Ecto neural progenitor cell (in vitro differentiated cells): Measurements from ENCODE around the gene IL10RA.

Experiments used
- DNase-seq: peaks from one replicate; pipeline ENCODE4 v3.0.0-alpha.2; 2018; ENCODE audit warnings: low spot score

IL10RA gene

DNA sequence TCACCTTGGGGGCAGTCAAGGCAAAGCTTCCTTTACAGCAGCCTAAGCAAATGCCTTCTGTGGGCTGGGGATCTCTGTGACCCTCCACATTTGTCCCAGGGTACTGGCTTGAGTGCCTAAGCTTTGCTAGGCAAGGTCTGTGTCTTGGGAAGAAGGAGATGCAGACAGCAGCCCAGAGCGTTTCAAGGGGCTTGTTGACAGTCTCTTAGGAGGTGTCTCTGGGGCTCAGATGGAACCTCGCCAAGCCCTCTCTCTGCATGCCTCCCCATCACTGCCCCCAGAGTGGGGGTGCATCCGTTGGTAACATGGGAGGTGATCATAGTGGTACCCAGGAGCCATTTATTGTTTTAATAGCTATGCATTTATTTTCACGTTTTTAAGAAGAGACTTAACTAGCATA is 61.6 kb downstream of the IL10RA start:
- DNase-seq: no peak

- no peak for DNase-seq
These were observed 62.5 kb downstream of the IL10RA start for GRCh38 chr11:118048472-118049370.

- DNase-seq: no peak
These were observed 63.6 kb downstream of the IL10RA start for GRCh38 chr11:118049771-118050170.

- peak; percentile 17 for DNase-seq
These were observed 64.2 kb downstream of the IL10RA start for GRCh38 chr11:118050208-118050891.
